HepG2 (cell line): ENCODE data around the gene CST4. TPM values are rescaled to one million over a fixed set of nuclear protein-coding genes. Genes with fewer than 3 reads are reported as not detected.

Experiments used
- ATAC-seq: fragments of 200-7000 bp; cut with Tn5 transposase; 3 replicates; pipeline ENCODE4 v1.9.1; 2020; ENCODE audit warnings: mild to moderate bottlenecking, moderate library complexity
- BruUV-seq: library from RNA; stranded (reverse); fragments of 400-500 nt; replicated peaks from 2 replicates; lab custom pipeline; 2021; lab: Mats Ljungman, UMichigan
- CTCF ChIA-PET: fragments of 300-600 bp; formaldehyde crosslinking; extraction: SDS; loops from one replicate; lab custom pipeline; 2021; ENCODE audit warnings: low total read pairs, inconsistent platforms, low intra/inter-chr PET ratio; lab: Yijun Ruan, JAX
- POLR2A ChIA-PET: fragments of 350-600 bp; sonication (Branson Sonifier 250); formaldehyde crosslinking; loops from one replicate; lab custom pipeline; 2020; ENCODE audit warnings: antibody characterized with exemption, inconsistent platforms; lab: Yijun Ruan, JAX
- DNase-seq: peaks from one replicate; pipeline ENCODE4 v3.0.0-alpha.2; 2015; ENCODE audit warnings: low spot score
- FAIRE-seq: peaks from 3 replicates; lab custom pipeline; 2011; peaks lifted over from hg19 to GRCh38; lab: Jason Lieb, UNC
- H2AFZ ChIP-seq: one replicate; pipeline ENCODE4 v1.6.1; 2011; ENCODE audit warnings: low read length, inconsistent platforms
- H3K27ac ChIP-seq: fragments of 300-600 bp; 3 replicates; pipeline ENCODE4 v1.8.0; 2011; ENCODE audit warnings: mixed run types, mild to moderate bottlenecking, mixed read lengths, low read length, inconsistent platforms; ENCODE audit not compliant: insufficient read depth; ENCODE audit errors: extremely low read length
- H3K27me3 ChIP-seq, 2 experiments: fragments of 200-600 bp in 1 of 2; 2 replicates in 1 of 2; 3 replicates in 1 of 2; pipeline versions ENCODE4 v1.6.0 to v1.8.0; 2011; ENCODE audit warnings: low read length in 2 of 2, mild to moderate bottlenecking in 2 of 2, moderate library complexity in 2 of 2, inconsistent platforms in 1 of 2; ENCODE audit not compliant: insufficient read depth in 2 of 2, control insufficient read depth in 1 of 2
- H3K36me3 ChIP-seq, 2 experiments: fragments of 200-600 bp in 1 of 2; replicated peaks in 1 of 2; 2 replicates in 1 of 2; 3 replicates in 1 of 2; pipeline versions ENCODE4 v1.5.1 to v1.8.0; 2011; ENCODE audit warnings: low read length in 2 of 2, inconsistent platforms in 1 of 2; ENCODE audit not compliant: insufficient read depth in 2 of 2, control insufficient read depth in 1 of 2
- H3K4me1 ChIP-seq: 2 replicates; pipeline ENCODE4 v1.5.1; 2012; ENCODE audit warnings: low read length, inconsistent platforms; ENCODE audit not compliant: insufficient read depth
- H3K4me2 ChIP-seq: 2 replicates; pipeline ENCODE4 v1.6.0; 2011; ENCODE audit warnings: low read depth, low read length, inconsistent platforms
- H3K4me3 ChIP-seq, 3 experiments: fragments of 200-600 bp in 1 of 3; sonication (generic), shearing (Covaris generic) in 1 of 3; replicated peaks in 1 of 3; 2 replicates each; pipeline ENCODE4 v1.5.1; 2011 to 2016; ENCODE audit warnings: low read length in 3 of 3, inconsistent platforms in 2 of 3, low read depth in 2 of 3, mild to moderate bottlenecking in 2 of 3, control low read depth in 1 of 3, mixed read lengths in 1 of 3; ENCODE audit not compliant: insufficient read depth in 1 of 3
- H3K79me2 ChIP-seq: one replicate; pipeline ENCODE4 v1.6.1; 2011; ENCODE audit warnings: low read length, inconsistent platforms; ENCODE audit not compliant: insufficient read depth
- H3K9ac ChIP-seq: 2 replicates; pipeline ENCODE4 v1.6.0; 2011; ENCODE audit warnings: mild to moderate bottlenecking, low read depth, low read length, inconsistent platforms; ENCODE audit not compliant: insufficient read depth
- H3K9me3 ChIP-seq: 2 replicates; pipeline ENCODE4 v1.5.1; 2012; ENCODE audit warnings: mild to moderate bottlenecking, low read length
- H4K20me1 ChIP-seq: 2 replicates; pipeline ENCODE4 v1.6.0; 2011; ENCODE audit warnings: inconsistent platforms, mild to moderate bottlenecking, low read length, moderate library complexity; ENCODE audit not compliant: insufficient read depth
- CEBPB ChIP-seq: IDR thresholded peaks from 2 replicates; pipeline ENCODE4 v1.6.1; 2011; ENCODE audit warnings: low read depth, low read length, improper control_type of control experiment, borderline replicate concordance
- GABPA ChIP-seq, 2 experiments: IDR thresholded peaks; 2 replicates each; pipeline ENCODE4 v1.6.1; 2011 to 2016; ENCODE audit warnings: low read depth in 2 of 2, low read length in 1 of 2, missing biosample characterization in 1 of 2, missing genetic modification characterization in 1 of 2
- HNRNPLL ChIP-seq: fragments of 200-400 bp; formaldehyde crosslinking; IDR thresholded peaks from 2 replicates; pipeline ENCODE4 v1.6.1; 2017; ENCODE audit warnings: mild to moderate bottlenecking, low read depth, low read length; ENCODE audit not compliant: poor library complexity, severe bottlenecking
- NFKB2 ChIP-seq: sonication (generic); formaldehyde crosslinking; IDR thresholded peaks from 2 replicates; pipeline ENCODE4 v1.4.0; 2020; ENCODE audit warnings: missing genetic modification reagents, borderline replicate concordance
- WGBS: methylation state at CpG from one replicate; pipeline ENCODE4 v1.1.6; 2017; ENCODE audit warnings: low lambda C conversion rate; 5-methylcytosine and 5-hydroxymethylcytosine counted together
- in situ Hi-C: cut with HindIII; loops from 2 replicates; pipeline ENCODE4 v1.10.0; 2017; ENCODE audit warnings: low pct_unique_long_range_greater_than_20kb; ENCODE audit not compliant: extremely low pct_ligation_motif_present
- intact Hi-C: fragments of 100-400 bp; cut with micrococcal nuclease; formaldehyde crosslinking; loops from one replicate; pipeline ENCODE4 v1.10.0; 2022; ENCODE audit not compliant: unreplicated experiment
- polyA plus RNA-seq, 8 experiments: library from polyadenylated mRNA; depleted of rRNA in 3 of 8; stranded (reverse) in 7 of 8; unstranded in 1 of 8; fragments of >200 nt; fragmentation: Illumina TruSeq in 4 of 8; extraction: Trizol in 4 of 8; gene quantifications; 2 replicates each; pipeline versions ENCODE4 v1.2.1 to v1.2.3, GENCODE V29; 2011 to 2016; ENCODE audit warnings: low read depth in 4 of 8, missing spikeins in 1 of 8, mixed read lengths in 1 of 8; ENCODE audit not compliant: insufficient read depth in 1 of 8
- total RNA-seq, 5 experiments: library from RNA; depleted of rRNA; stranded (reverse); fragments of >200 nt; fragmentation: Illumina TruSeq; extraction: Trizol; gene quantifications; 2 replicates each; pipeline ENCODE4 v1.2.3, GENCODE V29; 2016; ENCODE audit warnings: low read depth in 1 of 5
- TF ChIP-seq, protein P1 (sequence below): sonication (generic); formaldehyde crosslinking; IDR thresholded peaks from 2 replicates; pipeline ENCODE4 v1.4.0; 2020; ENCODE audit warnings: missing genetic modification reagents
- TF ChIP-seq, protein P2 (sequence below): IDR thresholded peaks from 2 replicates; pipeline ENCODE4 v1.6.1; 2016; ENCODE audit warnings: low read depth, missing genetic modification reagents, missing compliant biosample characterization
- TF ChIP-seq, protein P3 (sequence below): sonication (generic); formaldehyde crosslinking; IDR thresholded peaks from 2 replicates; pipeline ENCODE4 v1.5.0; 2020; ENCODE audit warnings: missing genetic modification reagents, mild to moderate bottlenecking, borderline replicate concordance
- TF ChIP-seq, protein P4 (sequence below): sonication (generic); formaldehyde crosslinking; IDR thresholded peaks from 2 replicates; pipeline ENCODE4 v1.5.1; 2020; ENCODE audit warnings: mild to moderate bottlenecking, missing genetic modification reagents, moderate library complexity

CST4 gene
- total and polyA plus RNA-seq, 2 of the 13 experiments (the other 11 are each of a cell fraction or from before 2014, with no cell fraction given), result not detected

DNA sequence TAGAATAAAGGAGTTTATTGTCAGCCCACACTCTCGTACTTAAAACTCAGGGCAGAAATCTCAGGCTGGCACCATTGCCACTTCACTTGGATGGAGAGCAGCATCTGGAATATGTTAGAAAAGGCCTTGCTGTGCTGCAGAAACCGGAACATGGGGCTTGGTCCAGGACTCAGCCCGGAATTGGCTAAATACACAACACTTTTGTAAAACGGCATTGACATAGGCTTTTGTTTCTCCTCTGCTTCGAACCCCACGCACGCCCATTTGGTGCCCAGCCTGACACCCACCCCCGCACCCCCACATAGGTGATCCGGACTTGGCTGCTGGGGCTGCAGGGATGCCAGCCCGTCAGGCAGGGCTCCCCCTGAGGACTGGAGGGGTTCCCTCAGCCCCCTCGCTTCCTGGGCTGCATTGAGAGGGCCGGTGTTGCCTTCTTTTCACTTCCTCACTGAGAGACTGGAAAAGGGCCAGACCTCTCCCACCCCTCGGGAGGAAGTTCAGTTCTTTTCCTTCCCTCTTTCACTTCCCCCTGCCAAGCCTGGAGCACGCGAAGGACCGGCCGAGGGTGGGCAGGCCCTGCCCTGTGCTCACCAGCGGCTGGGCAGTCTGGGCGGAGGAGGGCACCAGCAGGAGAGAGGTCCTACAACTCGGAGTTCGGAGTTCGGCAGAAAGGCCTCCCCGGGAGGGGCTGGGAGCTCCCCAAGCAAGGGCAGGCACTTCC, 33.2 kb downstream of the CST4 start:
- CTCF ChIA-PET, result no interaction called here
- TF ChIP-seq GABPA (IDR thresholded peaks at IDR 0.05; ENCODE audit: low read depth, low read length), result peak; percentile 20; the same call in 1 of the 2 replicates
- TF ChIP-seq GABPA (CRISPR knock-in tag; IDR thresholded peaks at IDR 0.05; ENCODE audit: low read depth), result no peak
- TF ChIP-seq, protein P1, sequence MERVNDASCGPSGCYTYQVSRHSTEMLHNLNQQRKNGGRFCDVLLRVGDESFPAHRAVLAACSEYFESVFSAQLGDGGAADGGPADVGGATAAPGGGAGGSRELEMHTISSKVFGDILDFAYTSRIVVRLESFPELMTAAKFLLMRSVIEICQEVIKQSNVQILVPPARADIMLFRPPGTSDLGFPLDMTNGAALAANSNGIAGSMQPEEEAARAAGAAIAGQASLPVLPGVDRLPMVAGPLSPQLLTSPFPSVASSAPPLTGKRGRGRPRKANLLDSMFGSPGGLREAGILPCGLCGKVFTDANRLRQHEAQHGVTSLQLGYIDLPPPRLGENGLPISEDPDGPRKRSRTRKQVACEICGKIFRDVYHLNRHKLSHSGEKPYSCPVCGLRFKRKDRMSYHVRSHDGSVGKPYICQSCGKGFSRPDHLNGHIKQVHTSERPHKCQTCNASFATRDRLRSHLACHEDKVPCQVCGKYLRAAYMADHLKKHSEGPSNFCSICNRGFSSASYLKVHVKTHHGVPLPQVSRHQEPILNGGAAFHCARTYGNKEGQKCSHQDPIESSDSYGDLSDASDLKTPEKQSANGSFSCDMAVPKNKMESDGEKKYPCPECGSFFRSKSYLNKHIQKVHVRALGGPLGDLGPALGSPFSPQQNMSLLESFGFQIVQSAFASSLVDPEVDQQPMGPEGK (CRISPR knock-in tag), result 0 out of 2 replicates have a peak, but pooled peaks have one; percentile 11
- TF ChIP-seq, protein P2, sequence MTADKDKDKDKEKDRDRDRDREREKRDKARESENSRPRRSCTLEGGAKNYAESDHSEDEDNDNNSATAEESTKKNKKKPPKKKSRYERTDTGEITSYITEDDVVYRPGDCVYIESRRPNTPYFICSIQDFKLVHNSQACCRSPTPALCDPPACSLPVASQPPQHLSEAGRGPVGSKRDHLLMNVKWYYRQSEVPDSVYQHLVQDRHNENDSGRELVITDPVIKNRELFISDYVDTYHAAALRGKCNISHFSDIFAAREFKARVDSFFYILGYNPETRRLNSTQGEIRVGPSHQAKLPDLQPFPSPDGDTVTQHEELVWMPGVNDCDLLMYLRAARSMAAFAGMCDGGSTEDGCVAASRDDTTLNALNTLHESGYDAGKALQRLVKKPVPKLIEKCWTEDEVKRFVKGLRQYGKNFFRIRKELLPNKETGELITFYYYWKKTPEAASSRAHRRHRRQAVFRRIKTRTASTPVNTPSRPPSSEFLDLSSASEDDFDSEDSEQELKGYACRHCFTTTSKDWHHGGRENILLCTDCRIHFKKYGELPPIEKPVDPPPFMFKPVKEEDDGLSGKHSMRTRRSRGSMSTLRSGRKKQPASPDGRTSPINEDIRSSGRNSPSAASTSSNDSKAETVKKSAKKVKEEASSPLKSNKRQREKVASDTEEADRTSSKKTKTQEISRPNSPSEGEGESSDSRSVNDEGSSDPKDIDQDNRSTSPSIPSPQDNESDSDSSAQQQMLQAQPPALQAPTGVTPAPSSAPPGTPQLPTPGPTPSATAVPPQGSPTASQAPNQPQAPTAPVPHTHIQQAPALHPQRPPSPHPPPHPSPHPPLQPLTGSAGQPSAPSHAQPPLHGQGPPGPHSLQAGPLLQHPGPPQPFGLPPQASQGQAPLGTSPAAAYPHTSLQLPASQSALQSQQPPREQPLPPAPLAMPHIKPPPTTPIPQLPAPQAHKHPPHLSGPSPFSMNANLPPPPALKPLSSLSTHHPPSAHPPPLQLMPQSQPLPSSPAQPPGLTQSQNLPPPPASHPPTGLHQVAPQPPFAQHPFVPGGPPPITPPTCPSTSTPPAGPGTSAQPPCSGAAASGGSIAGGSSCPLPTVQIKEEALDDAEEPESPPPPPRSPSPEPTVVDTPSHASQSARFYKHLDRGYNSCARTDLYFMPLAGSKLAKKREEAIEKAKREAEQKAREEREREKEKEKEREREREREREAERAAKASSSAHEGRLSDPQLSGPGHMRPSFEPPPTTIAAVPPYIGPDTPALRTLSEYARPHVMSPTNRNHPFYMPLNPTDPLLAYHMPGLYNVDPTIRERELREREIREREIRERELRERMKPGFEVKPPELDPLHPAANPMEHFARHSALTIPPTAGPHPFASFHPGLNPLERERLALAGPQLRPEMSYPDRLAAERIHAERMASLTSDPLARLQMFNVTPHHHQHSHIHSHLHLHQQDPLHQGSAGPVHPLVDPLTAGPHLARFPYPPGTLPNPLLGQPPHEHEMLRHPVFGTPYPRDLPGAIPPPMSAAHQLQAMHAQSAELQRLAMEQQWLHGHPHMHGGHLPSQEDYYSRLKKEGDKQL (CRISPR knock-in tag), result no peak
- TF ChIP-seq, protein P3, sequence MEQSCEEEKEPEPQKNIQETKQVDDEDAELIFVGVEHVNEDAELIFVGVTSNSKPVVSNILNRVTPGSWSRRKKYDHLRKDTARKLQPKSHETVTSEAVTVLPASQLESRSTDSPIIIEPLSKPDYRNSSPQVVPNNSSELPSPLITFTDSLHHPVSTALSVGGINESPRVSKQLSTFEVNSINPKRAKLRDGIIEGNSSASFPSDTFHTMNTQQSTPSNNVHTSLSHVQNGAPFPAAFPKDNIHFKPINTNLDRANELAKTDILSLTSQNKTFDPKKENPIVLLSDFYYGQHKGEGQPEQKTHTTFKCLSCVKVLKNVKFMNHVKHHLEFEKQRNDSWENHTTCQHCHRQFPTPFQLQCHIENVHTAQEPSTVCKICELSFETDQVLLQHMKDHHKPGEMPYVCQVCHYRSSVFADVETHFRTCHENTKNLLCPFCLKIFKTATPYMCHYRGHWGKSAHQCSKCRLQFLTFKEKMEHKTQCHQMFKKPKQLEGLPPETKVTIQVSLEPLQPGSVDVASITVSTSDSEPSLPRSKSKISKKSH (CRISPR knock-in tag), result peak; percentile 27; the same call in 1 of the 2 replicates
- TF ChIP-seq, protein P4, sequence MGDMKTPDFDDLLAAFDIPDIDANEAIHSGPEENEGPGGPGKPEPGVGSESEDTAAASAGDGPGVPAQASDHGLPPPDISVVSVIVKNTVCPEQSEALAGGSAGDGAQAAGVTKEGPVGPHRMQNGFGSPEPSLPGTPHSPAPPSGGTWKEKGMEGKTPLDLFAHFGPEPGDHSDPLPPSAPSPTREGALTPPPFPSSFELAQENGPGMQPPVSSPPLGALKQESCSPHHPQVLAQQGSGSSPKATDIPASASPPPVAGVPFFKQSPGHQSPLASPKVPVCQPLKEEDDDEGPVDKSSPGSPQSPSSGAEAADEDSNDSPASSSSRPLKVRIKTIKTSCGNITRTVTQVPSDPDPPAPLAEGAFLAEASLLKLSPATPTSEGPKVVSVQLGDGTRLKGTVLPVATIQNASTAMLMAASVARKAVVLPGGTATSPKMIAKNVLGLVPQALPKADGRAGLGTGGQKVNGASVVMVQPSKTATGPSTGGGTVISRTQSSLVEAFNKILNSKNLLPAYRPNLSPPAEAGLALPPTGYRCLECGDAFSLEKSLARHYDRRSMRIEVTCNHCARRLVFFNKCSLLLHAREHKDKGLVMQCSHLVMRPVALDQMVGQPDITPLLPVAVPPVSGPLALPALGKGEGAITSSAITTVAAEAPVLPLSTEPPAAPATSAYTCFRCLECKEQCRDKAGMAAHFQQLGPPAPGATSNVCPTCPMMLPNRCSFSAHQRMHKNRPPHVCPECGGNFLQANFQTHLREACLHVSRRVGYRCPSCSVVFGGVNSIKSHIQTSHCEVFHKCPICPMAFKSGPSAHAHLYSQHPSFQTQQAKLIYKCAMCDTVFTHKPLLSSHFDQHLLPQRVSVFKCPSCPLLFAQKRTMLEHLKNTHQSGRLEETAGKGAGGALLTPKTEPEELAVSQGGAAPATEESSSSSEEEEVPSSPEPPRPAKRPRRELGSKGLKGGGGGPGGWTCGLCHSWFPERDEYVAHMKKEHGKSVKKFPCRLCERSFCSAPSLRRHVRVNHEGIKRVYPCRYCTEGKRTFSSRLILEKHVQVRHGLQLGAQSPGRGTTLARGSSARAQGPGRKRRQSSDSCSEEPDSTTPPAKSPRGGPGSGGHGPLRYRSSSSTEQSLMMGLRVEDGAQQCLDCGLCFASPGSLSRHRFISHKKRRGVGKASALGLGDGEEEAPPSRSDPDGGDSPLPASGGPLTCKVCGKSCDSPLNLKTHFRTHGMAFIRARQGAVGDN, result peak; percentile 33; the same call in 1 of the 2 replicates
- TF ChIP-seq CEBPB, result no peak
- TF ChIP-seq HNRNPLL, result peak; percentile 42
- TF ChIP-seq NFKB2 (CRISPR knock-in tag), result peak; percentile 50; the same call in 1 of the 2 replicates
- POLR2A ChIA-PET, result interaction anchor here (0.7 to 9.9 kb wide), 3 partner anchors 15 to 20 kb away, joined by 4 to 543 read pairs (median 5); partner anchors contain the start of gene CST3
- no peak for DNase-seq
- no peak for ATAC-seq
- no peaks in the 10 kb centered on the region for H4K20me1 ChIP-seq
- no peak overlapping the region for H3K4me3 ChIP-seq
- H3K4me1 ChIP-seq, result peaks cover 89% of the 10 kb centered on the region
- in situ Hi-C loops, result no loop called here
- no TSS peak for BruUV-seq
- H3K36me3 ChIP-seq, result no peaks in the 10 kb centered on the region
- H3K9ac ChIP-seq, result no peak overlapping the region
- H3K9me3 ChIP-seq, result no peaks in the 10 kb centered on the region
- H2AFZ ChIP-seq, result no peak overlapping the region
- peaks cover 5% of the 10 kb centered on the region for H3K79me2 ChIP-seq
- FAIRE-seq, result no peak
- no peak overlapping the region for H3K4me2 ChIP-seq
- H3K27me3 ChIP-seq, result no peaks in the 10 kb centered on the region
- intact Hi-C loops, result no loop called here
- no peak overlapping the region for H3K27ac ChIP-seq
- 93% methylated on average over 23 of the region's 23 CpGs for WGBS
